IPS-20b (cell line): ENCODE measurements around the gene TRPV2.
"Not testable (repeated sequence)": the region's sequence is repeated elsewhere in the genome, so short reads cannot be mapped to it uniquely, and the experiment has no call there.

Source experiments
- H3K27ac ChIP-seq: one replicate; pipeline ENCODE4 v1.5.1; 2013; ENCODE audit warnings: low read length
- H3K27me3 ChIP-seq: 2 replicates; pipeline ENCODE4 v1.6.1; 2013; ENCODE audit warnings: mild to moderate bottlenecking, low read length, inconsistent platforms; ENCODE audit not compliant: insufficient read depth
- H3K36me3 ChIP-seq: 2 replicates; pipeline ENCODE4 v1.6.1; 2013; ENCODE audit warnings: low read depth, mild to moderate bottlenecking, inconsistent platforms, low read length, moderate library complexity; ENCODE audit not compliant: insufficient read depth
- H3K4me1 ChIP-seq: 2 replicates; pipeline ENCODE4 v1.6.1; 2013; ENCODE audit warnings: mild to moderate bottlenecking, control low read depth, inconsistent platforms, low read length, moderate library complexity; ENCODE audit not compliant: insufficient read depth
- H3K4me3 ChIP-seq: 2 replicates; pipeline ENCODE4 v1.5.1; 2013; ENCODE audit warnings: mild to moderate bottlenecking, low read length, inconsistent platforms
- H3K9ac ChIP-seq: 2 replicates; pipeline ENCODE4 v1.6.1; 2013; ENCODE audit warnings: low read depth, mild to moderate bottlenecking, inconsistent platforms, low read length, moderate library complexity
- H3K9me3 ChIP-seq: 2 replicates; pipeline ENCODE4 v1.6.1; 2013; ENCODE audit warnings: mild to moderate bottlenecking, low read depth, low read length, inconsistent platforms; ENCODE audit not compliant: insufficient read depth

TRPV2 gene

DNA sequence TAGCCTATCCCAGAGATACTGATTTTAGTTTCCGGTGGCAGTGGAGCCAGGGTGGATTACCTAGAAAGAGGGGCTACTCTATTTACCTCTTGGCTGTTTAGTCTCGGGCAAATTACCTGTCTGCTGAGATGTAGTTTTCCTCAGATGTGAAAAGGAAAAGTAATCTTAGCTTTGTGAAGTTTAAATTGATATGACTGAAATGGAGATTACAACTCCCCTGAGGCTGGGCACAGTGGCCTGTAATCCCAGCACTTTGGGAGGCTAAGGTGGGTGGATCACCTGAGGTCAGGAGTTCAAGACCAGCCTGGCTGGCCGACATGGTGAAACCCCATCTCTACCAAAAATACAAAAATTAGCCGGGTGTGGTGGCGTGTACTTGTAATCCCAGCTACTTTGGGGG, 25.0 kb downstream of the TRPV2 start:
- H3K4me3 ChIP-seq: peak overlapping the region; percentile 98
- not testable (repeated sequence) for H3K27me3 ChIP-seq, H3K9me3 ChIP-seq
- H3K36me3 ChIP-seq: peaks cover 55% of the 10 kb centered on the region
- H3K27ac ChIP-seq: peak overlapping the region; percentile 75
- peak overlapping the region; percentile 98 for H3K9ac ChIP-seq
- peaks cover 15% of the 10 kb centered on the region for H3K4me1 ChIP-seq

DNA sequence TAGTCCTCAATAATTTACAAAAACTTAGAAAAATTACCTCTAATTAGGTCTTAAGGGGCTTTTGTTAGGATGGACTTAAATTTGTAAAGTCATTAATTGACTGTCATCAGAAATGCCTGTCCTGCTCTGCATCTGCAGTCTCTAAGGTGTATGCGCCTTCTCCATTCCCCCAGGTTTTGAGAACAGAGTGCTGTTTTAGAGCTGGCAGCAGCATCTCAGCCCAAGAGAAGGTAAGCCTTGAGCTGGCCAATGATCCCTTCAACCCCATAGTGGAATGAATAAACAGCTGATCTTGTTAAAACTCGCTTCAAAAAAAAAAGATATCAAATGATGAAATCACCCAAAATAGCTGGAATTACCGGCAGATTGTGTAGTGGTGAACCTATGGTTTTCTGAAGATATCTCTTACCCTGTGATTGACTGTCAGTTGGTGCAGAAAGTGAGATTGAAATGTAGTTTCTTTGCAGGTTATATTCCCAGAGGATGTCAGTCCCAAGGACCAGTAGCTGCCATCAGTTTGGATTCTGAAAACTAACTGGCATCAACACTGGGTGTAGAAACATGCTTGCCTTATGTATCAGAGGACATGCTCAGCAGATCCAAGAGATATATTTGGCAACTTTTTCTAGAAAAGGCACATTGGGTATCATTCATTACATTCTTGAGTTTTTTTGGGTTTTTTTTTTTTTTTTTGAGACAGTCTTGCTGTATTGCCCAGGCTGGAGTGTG, 25.7 kb downstream of the TRPV2 start:
- no peaks in the 10 kb centered on the region for H3K27me3 ChIP-seq
- no peaks in the 10 kb centered on the region for H3K9me3 ChIP-seq
- no peak overlapping the region for H3K27ac ChIP-seq
- H3K4me1 ChIP-seq: peaks cover 15% of the 10 kb centered on the region
- H3K36me3 ChIP-seq: peaks cover 59% of the 10 kb centered on the region
- H3K4me3 ChIP-seq: peak overlapping the region; percentile 98
- peak overlapping the region; percentile 98; the same call in 1 of the 2 replicates for H3K9ac ChIP-seq

DNA sequence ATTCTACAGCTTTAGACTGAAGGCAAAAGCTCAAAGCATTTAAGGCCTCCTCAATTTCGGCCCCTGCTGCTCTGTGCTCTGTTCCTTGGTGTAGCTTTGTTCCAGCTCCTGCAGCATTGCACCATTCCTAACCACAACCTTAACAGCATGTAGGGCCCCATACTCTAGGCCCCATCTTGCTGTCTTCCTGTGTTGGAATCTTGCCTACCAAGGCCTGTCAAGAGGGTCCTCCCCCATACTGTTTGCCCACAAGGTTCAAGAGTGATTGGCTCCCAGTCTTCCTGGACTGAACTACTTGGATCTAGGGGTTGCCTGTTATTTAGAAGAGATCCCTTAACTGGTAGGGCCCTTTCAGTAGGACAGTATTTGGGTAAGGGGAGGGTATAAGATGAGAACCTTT, 26.8 kb downstream of the TRPV2 start:
- Histone ChIP-seq H3K4me3 (peak overlapping the region; percentile 98; the same call in 1 of the 2 replicates), H3K36me3 (peaks cover 63% of the 10 kb centered on the region), H3K9ac (peak overlapping the region; percentile 98; the same call in 1 of the 2 replicates)

DNA sequence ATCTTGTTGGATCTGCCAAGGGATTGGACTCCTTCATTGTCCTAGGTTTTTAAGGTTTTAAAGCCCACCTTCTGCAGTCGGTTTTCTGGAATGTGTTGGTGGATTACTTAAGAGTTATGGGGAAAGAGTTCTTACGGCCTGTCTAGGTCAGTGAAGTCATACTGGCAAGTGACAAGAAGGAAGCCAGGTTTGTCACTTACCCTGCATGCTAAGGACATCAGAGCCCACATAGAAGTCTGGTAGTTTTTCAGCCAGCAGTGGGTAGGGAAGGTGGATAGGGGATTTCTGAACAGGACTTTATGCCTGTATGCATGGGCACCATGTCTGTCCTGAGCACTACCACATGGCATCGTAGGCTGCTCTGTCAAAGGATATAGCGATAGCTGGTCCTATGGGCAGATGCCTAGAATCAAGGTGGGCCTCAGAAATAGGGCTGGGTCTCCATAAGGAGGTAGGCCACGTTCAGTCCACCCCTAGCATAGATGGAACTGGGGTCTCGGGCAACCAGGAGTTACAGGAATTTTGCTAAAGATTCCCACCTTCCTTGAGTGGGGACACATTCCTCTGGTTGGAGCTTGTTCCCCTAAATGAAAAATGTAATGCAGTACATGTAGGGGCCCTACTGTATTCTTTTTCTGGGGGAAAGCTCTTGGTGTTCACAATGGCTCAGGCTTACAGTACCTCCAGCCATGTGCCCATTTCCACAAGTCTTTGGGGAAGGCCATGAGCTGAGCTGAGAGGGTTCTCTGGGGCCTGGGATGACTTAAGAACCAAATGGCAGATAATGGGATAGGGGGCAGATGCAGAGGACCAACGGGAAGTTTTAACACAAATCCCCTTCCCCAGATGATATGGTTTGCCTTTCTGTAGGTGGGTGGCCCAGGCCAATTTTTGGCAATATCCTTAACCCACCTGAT, 27.5 kb downstream of the TRPV2 start:
- Histone ChIP-seq H3K4me3 (no peak overlapping the region), H3K27me3 (no peaks in the 10 kb centered on the region), H3K4me1 (peaks cover 15% of the 10 kb centered on the region), H3K9me3 (no peaks in the 10 kb centered on the region), H3K27ac (peak overlapping the region; percentile 6), H3K9ac (peak overlapping the region; percentile 98; the same call in 1 of the 2 replicates), H3K36me3 (peaks cover 65% of the 10 kb centered on the region)

More for the DNA sequence above, 26.8 kb downstream of the TRPV2 start:
- peaks cover 15% of the 10 kb centered on the region for H3K4me1 ChIP-seq
- H3K9me3 ChIP-seq: no peaks in the 10 kb centered on the region
- H3K27me3 ChIP-seq: no peaks in the 10 kb centered on the region
- H3K27ac ChIP-seq: peak overlapping the region; percentile 6

DNA sequence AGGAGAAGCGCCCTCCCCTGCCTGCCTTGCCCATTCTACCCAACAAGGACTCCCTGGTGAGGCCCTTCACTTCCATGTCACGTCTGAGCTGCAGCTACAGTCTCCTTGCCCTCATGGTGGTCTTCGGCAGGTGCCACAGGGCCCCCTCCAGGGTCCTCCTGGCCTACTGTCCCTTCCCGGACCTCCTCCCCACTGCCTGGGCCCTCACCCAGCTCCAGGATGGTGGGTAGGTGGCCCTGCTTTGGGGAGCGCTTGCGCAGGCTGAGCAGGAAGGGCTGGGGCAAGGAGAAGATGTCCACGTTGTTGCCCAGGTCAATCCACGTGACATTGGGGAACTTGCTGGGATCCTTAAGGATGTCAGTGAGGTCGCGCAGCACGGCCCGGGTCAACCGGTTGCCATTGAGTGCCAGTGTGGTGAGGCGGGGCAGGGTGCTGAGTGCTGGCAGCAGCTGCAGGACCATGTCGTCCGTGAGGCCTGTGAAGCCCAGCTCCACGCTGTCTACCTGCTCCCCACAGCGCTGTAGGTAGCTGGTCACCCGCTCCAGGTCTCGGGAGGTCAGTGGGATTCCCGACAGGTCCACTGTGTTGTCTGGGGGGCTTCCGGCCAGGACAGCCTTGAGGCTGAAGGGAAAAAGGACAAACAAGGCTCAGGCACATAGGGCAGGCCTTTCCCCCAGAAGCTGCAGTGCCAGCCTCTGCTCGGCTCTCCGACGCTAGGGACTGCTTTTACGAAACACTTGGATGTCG, 28.3 kb downstream of the TRPV2 start:
- H3K27me3 ChIP-seq: no peaks in the 10 kb centered on the region
- H3K27ac ChIP-seq: no peak overlapping the region
- peaks cover 73% of the 10 kb centered on the region for H3K36me3 ChIP-seq
- peak overlapping the region; percentile 98; the same call in 1 of the 2 replicates for H3K9ac ChIP-seq
- peaks cover 11% of the 10 kb centered on the region for H3K4me1 ChIP-seq
- no peak overlapping the region for H3K4me3 ChIP-seq
- H3K9me3 ChIP-seq: no peaks in the 10 kb centered on the region

DNA sequence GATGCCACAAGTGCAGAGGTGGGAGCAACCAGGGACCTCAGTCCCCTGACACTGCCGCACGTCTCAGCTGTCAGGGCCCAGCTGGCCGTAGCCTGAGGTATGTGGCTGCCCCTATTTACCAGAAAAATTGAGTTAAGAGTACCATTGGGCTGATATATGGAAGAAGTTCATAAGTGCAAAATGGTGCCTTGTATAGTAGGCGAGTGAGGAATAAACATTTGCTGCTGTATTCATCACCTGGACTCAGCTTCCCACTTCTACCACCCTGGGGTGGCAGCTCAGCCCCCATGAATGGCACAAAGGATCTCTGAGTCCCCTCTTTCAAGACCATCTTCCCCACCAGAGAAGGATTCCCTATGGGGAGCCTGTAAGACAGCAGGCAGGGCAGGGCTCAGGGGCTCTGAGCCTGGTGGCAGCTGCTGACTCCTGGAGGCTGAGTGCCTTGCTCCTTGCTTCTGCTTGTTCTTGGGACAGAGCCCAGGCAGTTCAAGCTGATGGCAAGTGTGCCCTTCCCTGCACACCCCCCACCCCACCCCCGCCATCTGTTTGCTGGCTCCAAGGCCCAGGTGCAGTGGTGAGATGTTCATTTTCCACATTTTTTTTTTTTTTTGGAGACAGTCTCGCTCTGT, 29.0 kb downstream of the TRPV2 start:
- Histone ChIP-seq H3K4me3 (no peak overlapping the region), H3K36me3 (peaks cover 78% of the 10 kb centered on the region), H3K4me1 (peaks cover 11% of the 10 kb centered on the region), H3K27me3 (no peaks in the 10 kb centered on the region), H3K27ac (no peak overlapping the region), H3K9me3 (no peaks in the 10 kb centered on the region), H3K9ac (no peak overlapping the region)

DNA sequence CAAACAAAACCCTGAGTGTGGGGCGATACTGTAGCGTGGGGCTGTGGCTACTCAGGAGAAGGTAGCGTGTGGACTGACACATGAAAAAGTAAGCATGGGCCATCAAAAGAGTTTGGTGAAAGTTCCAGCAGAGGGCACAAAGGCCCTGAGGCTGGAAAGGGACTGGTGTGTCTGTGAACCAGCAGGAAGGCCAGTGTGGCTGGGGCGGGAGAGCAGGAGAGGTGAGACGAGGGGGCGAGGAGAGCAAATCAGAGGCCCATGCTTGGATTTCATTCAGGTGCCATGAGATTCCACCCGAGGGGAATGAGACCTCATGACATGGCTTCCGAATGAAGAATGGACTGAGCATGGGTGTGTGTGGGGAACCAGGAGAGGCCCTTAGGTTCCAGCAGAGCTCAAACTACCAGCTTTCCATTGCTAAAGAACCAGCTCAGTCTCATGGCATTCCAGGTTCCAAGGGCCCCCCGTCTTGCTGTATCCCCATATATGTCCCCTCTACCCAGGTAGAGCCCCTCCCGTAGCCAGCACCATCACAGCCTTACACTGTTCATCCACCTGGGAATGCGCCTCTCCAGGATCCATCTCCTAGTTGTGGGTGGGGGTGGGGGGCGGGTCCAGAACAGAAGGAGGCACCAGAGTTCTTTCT, 31.1 kb downstream of the TRPV2 start:
- H3K36me3 ChIP-seq: peaks cover 57% of the 10 kb centered on the region
- H3K9me3 ChIP-seq: no peaks in the 10 kb centered on the region
- H3K4me3 ChIP-seq: no peak overlapping the region
- H3K9ac ChIP-seq: no peak overlapping the region
- peaks cover 5% of the 10 kb centered on the region; the same call in 1 of the 2 replicates for H3K4me1 ChIP-seq
- no peaks in the 10 kb centered on the region for H3K27me3 ChIP-seq
- H3K27ac ChIP-seq: no peak overlapping the region

DNA sequence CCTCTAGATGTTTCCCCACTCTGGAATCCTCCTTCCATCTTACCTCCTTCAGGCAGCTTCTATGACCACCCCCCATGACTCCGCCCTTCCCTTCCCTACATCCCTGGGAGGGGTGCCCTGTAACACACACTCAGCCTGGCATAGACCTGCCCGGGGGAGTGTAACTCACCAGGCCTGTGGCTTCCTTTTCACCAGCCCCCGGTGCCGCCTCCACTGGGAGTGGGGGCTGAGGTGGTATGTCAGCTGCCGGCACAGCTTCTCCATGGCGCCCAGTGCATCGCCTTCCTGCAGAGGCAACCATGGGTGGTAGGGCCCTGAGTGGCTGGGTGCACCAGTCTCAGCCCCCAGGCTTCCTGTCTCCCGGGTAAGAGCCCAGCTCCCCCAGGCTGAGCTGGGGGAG, 32.3 kb downstream of the TRPV2 start:
- Histone ChIP-seq H3K9me3 (no peaks in the 10 kb centered on the region), H3K9ac (no peak overlapping the region), H3K4me1 (no peaks in the 10 kb centered on the region; the same call in 1 of the 2 replicates), H3K4me3 (no peak overlapping the region), H3K27ac (no peak overlapping the region), H3K36me3 (peaks cover 45% of the 10 kb centered on the region), H3K27me3 (no peaks in the 10 kb centered on the region)

DNA sequence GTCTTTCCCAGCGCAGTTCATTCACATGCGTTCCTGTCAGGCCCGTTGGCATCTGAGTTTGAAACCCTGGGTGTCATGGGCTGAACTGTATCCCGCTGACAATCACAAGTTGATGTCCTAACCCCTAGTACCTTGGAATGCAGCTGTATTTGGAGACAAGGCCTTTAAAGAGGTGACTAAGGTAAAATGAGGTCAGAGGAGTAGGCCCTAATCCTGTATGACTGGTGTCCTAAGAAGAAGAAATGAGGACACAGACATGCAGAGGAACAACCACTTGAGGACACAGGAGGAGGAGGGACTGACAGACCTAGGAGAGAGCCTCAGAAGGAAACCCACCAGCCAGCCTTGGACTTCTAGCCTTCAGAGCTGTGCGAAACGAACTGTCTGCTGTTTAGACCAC, 33.1 kb downstream of the TRPV2 start:
- Histone ChIP-seq H3K4me1 (no peaks in the 10 kb centered on the region; the same call in 1 of the 2 replicates), H3K9me3 (no peaks in the 10 kb centered on the region), H3K27me3 (no peaks in the 10 kb centered on the region), H3K4me3 (no peak overlapping the region), H3K27ac (no peak overlapping the region), H3K9ac (no peak overlapping the region), H3K36me3 (peaks cover 37% of the 10 kb centered on the region)

DNA sequence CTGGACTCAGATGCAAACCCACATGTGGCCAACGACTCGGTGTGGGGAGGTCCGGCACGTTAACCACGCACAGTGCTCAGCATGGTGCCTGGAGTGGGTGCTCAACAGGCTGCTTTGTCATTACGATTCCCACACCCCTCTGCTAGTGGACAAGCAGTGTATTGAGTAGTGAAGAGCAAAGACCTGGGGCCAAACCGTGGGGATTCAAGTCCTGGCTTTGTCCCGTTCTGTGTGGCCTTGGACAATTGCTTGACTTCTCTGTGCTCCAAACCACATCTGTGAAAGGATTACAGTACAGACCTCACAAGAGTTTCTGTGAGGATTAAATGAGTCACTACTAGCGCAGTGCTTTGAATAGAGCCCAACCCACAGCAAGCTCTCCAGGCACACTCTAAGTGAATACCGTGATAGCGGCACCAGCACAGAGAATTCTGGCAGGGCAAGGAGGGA, 33.8 kb downstream of the TRPV2 start:
- Histone ChIP-seq H3K9ac (no peak overlapping the region), H3K36me3 (peaks cover 30% of the 10 kb centered on the region), H3K4me3 (no peak overlapping the region), H3K9me3 (no peaks in the 10 kb centered on the region), H3K27ac (no peak overlapping the region), H3K4me1 (no peaks in the 10 kb centered on the region; the same call in 1 of the 2 replicates), H3K27me3 (no peaks in the 10 kb centered on the region)
